Neural cell (in vitro differentiated cells): ENCODE measurements around the gene GNAQ.

ENCODE experiments used
- EZH2 ChIP-seq: fragments of 200-600, 300-800 bp; shearing (Covaris generic), sonication (generic); IDR thresholded peaks from 2 replicates; pipeline ENCODE4 v1.6.1; 2014; ENCODE audit warnings: antibody characterized with exemption, low read length, borderline replicate concordance, mild to moderate bottlenecking; ENCODE audit not compliant: insufficient read depth, poor library complexity, severe bottlenecking
- POLR2AphosphoS5 ChIP-seq: IDR thresholded peaks from 2 replicates; pipeline ENCODE4 v1.6.1; 2012

DNA sequence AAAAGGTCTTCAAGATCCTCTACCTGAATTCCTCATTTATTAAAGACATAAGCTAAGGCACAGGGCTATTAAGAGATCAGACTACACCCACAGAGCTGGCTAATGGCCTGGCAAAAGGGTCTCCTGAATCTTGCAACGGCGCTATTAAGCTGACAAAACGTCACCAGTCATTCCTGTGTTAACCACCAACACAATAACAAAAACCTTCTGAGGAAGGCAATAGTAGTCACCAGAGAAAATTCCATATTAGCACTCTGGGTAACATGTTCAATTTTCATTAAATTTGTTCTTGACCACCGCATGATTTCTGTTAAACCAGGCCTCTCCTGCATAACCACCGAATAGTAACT, 77.0 kb downstream of the GNAQ start:
- TF ChIP-seq EZH2 (no peak), POLR2AphosphoS5 (peak; percentile 11)
